Measurements from ENCODE around the gene DENND5A. TPM values are rescaled to one million over a fixed set of nuclear protein-coding genes. Genes with fewer than 3 reads are reported as not detected.

Gene DENND5A
- 10 to 100 TPM; 13.8 to 56.3 (median 23.4) TPM for total RNA-seq

- Histone ChIP-seq H3K27ac (peak within 1 kb of the TSS; percentile 86 to 95 (median 90)), H3K9me3 (no peaks in the 10 kb centered on the region), H3K27me3 (peaks cover 0 to 8% (median 0%) of the 10 kb centered on the region in 4 donors), H3K36me3 (no peaks in the 10 kb centered on the region), H3K4me1 (peaks cover 9 to 42% (median 18%) of the 10 kb centered on the region in 3 donors), H3K4me3 (peak within 1 kb of the TSS; percentile 69 to 88 (median 74))
- TF ChIP-seq, protein P1, sequence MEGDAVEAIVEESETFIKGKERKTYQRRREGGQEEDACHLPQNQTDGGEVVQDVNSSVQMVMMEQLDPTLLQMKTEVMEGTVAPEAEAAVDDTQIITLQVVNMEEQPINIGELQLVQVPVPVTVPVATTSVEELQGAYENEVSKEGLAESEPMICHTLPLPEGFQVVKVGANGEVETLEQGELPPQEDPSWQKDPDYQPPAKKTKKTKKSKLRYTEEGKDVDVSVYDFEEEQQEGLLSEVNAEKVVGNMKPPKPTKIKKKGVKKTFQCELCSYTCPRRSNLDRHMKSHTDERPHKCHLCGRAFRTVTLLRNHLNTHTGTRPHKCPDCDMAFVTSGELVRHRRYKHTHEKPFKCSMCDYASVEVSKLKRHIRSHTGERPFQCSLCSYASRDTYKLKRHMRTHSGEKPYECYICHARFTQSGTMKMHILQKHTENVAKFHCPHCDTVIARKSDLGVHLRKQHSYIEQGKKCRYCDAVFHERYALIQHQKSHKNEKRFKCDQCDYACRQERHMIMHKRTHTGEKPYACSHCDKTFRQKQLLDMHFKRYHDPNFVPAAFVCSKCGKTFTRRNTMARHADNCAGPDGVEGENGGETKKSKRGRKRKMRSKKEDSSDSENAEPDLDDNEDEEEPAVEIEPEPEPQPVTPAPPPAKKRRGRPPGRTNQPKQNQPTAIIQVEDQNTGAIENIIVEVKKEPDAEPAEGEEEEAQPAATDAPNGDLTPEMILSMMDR (IDR thresholded peaks at IDR 0.05) = no peak
- TF ChIP-seq POLR2A (IDR thresholded peaks at IDR 0.05) = peak in 3 of 4 donors; percentile 57 to 85 (median 69)
- 26 to 27% methylated on average over 15 to 16 of the region's 63 CpGs for WGBS, 2 donors
- DNase-seq = peak; percentile 8
- intact Hi-C loops (cut with DNase I) = no loop called here
These were observed at the start of gene DENND5A for GRCh38 chr11:9265211-9266131. Gene DENND5A (minus strand): TSS chr11:9265350. CDS start chr11:9265069, 281 bp downstream.

GRCh38 chr11:9314291-9315077, 49.3 kb upstream of the DENND5A start, which contains the start of gene TMEM41B:
Gene TMEM41B (minus strand): TSS chr11:9314593. CDS start chr11:9314441, 152 bp downstream.
- peaks cover 0 to 5% (median 0%) of the 10 kb centered on the region in 4 donors for H3K27me3 ChIP-seq
- 0% methylated on average over 7 to 12 of the region's 71 CpGs for WGBS, 2 donors
- peaks cover 4 to 44% (median 7%) of the 10 kb centered on the region in 3 donors for H3K4me1 ChIP-seq
- H3K9me3 ChIP-seq = no peaks in the 10 kb centered on the region
- no peaks in the 10 kb centered on the region for H3K36me3 ChIP-seq
- DNase-seq = peak; percentile 88
- peak within 1 kb of the TSS; percentile 89 to 96 (median 91) for H3K27ac ChIP-seq
- peak within 1 kb of the TSS; percentile 70 to 98 (median 84) for H3K4me3 ChIP-seq
- intact Hi-C loops (cut with DNase I) = no loop called here
- TF ChIP-seq, protein P1 (IDR thresholded peaks at IDR 0.05) = peak in 2 of 6 experiments; percentile 5 to 17
- TF ChIP-seq POLR2A (IDR thresholded peaks at IDR 0.05) = peak in 3 of 4 donors; percentile 33 to 86 (median 68)

DNA sequence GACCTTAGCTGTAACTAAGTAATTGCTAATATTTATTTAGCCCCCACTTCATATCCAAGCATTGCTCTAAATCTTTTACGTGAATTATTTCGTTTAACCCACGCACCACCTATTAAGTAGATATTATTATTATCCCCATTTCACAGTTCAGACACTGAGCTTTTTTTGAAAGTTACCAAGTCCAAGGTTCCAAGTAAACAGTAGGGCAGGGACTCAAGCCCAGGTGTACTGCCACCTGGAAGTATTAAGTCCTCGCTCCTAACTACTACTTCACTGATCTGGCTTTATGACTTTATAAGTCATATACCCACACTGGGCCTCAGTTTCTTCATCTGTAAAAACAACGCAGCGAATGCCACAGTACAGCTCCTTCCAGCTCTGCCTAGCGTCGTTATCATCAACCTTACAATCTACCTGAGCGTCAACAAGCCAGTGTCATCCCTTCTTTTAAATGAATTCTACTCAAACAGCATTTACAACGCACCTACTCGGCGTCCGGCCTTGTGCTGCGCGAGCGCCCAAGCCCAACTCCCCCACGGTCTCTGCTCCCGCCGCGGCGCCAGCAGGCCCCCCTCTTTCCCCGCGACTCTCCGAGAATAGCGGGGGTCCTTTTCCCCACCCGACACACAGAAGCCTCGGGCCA, 48.6 kb upstream of the DENND5A start:
- Histone ChIP-seq H3K36me3 (no peaks in the 10 kb centered on the region), H3K27me3 (peaks cover 0 to 5% (median 0%) of the 10 kb centered on the region in 4 donors), H3K9me3 (no peaks in the 10 kb centered on the region), H3K4me1 (peaks cover 4 to 39% (median 4%) of the 10 kb centered on the region in 3 donors), H3K4me3 (peak overlapping the region; percentile 70 to 98 (median 84)), H3K27ac (peak overlapping the region; percentile 89 to 96 (median 91))
- TF ChIP-seq, protein P1 (IDR thresholded peaks at IDR 0.05) = no peak
- TF ChIP-seq POLR2A (IDR thresholded peaks at IDR 0.05) = no peak
- WGBS, 2 donors = 1 to 2% methylated on average over 16 to 27 of the region's 27 CpGs
- intact Hi-C loops (cut with DNase I) = no loop called here
- no peak for DNase-seq

- Histone ChIP-seq H3K4me3 (no peak overlapping the region), H3K27ac (no peak overlapping the region), H3K27me3 (no peaks in the 10 kb centered on the region), H3K36me3 (no peaks in the 10 kb centered on the region), H3K4me1 (peaks cover 0 to 32% (median 4%) of the 10 kb centered on the region in 3 donors), H3K9me3 (no peaks in the 10 kb centered on the region)
- intact Hi-C loops (cut with DNase I) = no loop called here
- TF ChIP-seq, protein P1 (IDR thresholded peaks at IDR 0.05) = no peak
- no peak for TF ChIP-seq POLR2A (IDR thresholded peaks at IDR 0.05)
- DNase-seq = no peak
- WGBS, 2 donors = 87 to 92% methylated on average over 3 of the region's 3 CpGs
These were observed 45.4 kb upstream of the DENND5A start for GRCh38 chr11:9310485-9311090.

All from esophagus squamous epithelium (tissue), 5 donors.